NB4 (cell line): ENCODE data around the gene FAM186B.

ENCODE experiments used
- DNase-seq: peaks from one replicate; pipeline ENCODE4 v3.0.0; 2010; ENCODE audit warnings: low read depth
- H3K4me3 ChIP-seq: one replicate; pipeline ENCODE4 v1.5.1; 2011; ENCODE audit warnings: mild to moderate bottlenecking, low read depth, low read length, moderate library complexity
- CTCF ChIP-seq: IDR thresholded peaks from one replicate; pipeline ENCODE4 v1.5.1; 2012; ENCODE audit warnings: low read depth, low read length
- MAX ChIP-seq: IDR thresholded peaks from 2 replicates; pipeline ENCODE4 v1.6.1; 2011; ENCODE audit warnings: low read depth, low read length
- MYC ChIP-seq: IDR thresholded peaks from 2 replicates; pipeline ENCODE4 v1.6.1; 2011; ENCODE audit warnings: low read depth, low read length
- POLR2A ChIP-seq: IDR thresholded peaks from 2 replicates; pipeline ENCODE4 v1.6.1; 2011; ENCODE audit warnings: mild to moderate bottlenecking; ENCODE audit not compliant: insufficient read length; ENCODE audit errors: extremely low read depth

The FAM186B gene

GRCh38 chr12:49552425-49552824, 53.0 kb downstream of the FAM186B start:
- DNase-seq = no peak
- no peak overlapping the region for H3K4me3 ChIP-seq
- TF ChIP-seq MAX = no peak
- no peak for TF ChIP-seq MYC
- TF ChIP-seq CTCF = no peak
- no peak for TF ChIP-seq POLR2A

- no peak overlapping the region for H3K4me3 ChIP-seq
- no peak for DNase-seq
- TF ChIP-seq CTCF (no peak), MYC (no peak), POLR2A (no peak), MAX (no peak)
Measured at GRCh38 chr12:49552014-49552413, 53.4 kb downstream of the FAM186B start.

- no peak for TF ChIP-seq MAX
- TF ChIP-seq POLR2A = no peak
- no peak for TF ChIP-seq MYC
- TF ChIP-seq CTCF = no peak
- H3K4me3 ChIP-seq = no peak overlapping the region
- no peak for DNase-seq
Measured at GRCh38 chr12:49550693-49551252, 54.7 kb downstream of the FAM186B start.

GRCh38 chr12:49549735-49550692, 55.4 kb downstream of the FAM186B start:
- TF ChIP-seq POLR2A = no peak
- no peak for TF ChIP-seq CTCF
- DNase-seq = no peak
- no peak overlapping the region for H3K4me3 ChIP-seq

GRCh38 chr12:49548822-49549648, 56.4 kb downstream of the FAM186B start:
- TF ChIP-seq MYC (no peak), MAX (no peak), POLR2A (no peak), CTCF (no peak)
- H3K4me3 ChIP-seq = no peak overlapping the region
- DNase-seq = no peak
